Measurements from ENCODE around the gene CALHM6. TPM values are rescaled to one million over a fixed set of nuclear protein-coding genes. Genes with fewer than 3 reads are reported as not detected.

Gene CALHM6
- total and polyA plus RNA-seq, 4 donors: 2.0 to 22.4 (median 6.2) TPM

GRCh38 chr6:116485559-116486184, 24.5 kb downstream of the CALHM6 start:
- Histone ChIP-seq H3K27me3 (ENCODE audit: control insufficient read depth in 4 of 4, insufficient read depth in 4 of 4, low read length in 3 of 4) (no peaks in the 10 kb centered on the region), H3K9me3 (ENCODE audit: control insufficient read depth in 4 of 4, low read length in 3 of 4) (no peaks in the 10 kb centered on the region), H3K9ac (ENCODE audit: low read depth in 1 of 2, low read length in 2 of 2) (no peak overlapping the region), H3K4me3 (ENCODE audit: low read depth in 1 of 3, low read length in 3 of 3) (no peak overlapping the region), H3K36me3 (ENCODE audit: control insufficient read depth in 4 of 4, insufficient read depth in 3 of 4, low read depth in 1 of 4, low read length in 3 of 4) (no peaks in the 10 kb centered on the region), H3K4me1 (ENCODE audit: control insufficient read depth in 4 of 4, insufficient read depth in 4 of 4, low read length in 3 of 4) (no peaks in the 10 kb centered on the region), H3K27ac (ENCODE audit: low read depth in 1 of 2, low read length in 2 of 2) (no peak overlapping the region)
- WGBS: 77% methylated on average over 5 of the region's 5 CpGs
- DNase-seq (ENCODE audit: low spot score): no peak
- TF ChIP-seq, protein P1, sequence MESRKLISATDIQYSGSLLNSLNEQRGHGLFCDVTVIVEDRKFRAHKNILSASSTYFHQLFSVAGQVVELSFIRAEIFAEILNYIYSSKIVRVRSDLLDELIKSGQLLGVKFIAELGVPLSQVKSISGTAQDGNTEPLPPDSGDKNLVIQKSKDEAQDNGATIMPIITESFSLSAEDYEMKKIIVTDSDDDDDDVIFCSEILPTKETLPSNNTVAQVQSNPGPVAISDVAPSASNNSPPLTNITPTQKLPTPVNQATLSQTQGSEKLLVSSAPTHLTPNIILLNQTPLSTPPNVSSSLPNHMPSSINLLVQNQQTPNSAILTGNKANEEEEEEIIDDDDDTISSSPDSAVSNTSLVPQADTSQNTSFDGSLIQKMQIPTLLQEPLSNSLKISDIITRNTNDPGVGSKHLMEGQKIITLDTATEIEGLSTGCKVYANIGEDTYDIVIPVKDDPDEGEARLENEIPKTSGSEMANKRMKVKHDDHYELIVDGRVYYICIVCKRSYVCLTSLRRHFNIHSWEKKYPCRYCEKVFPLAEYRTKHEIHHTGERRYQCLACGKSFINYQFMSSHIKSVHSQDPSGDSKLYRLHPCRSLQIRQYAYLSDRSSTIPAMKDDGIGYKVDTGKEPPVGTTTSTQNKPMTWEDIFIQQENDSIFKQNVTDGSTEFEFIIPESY (IDR thresholded peaks at IDR 0.05): no peak
- TF ChIP-seq RAD21 (IDR thresholded peaks at IDR 0.05): no peak
- TF ChIP-seq HNF4G (IDR thresholded peaks at IDR 0.05): no peak
- TF ChIP-seq JUND (IDR thresholded peaks at IDR 0.05): no peak

GRCh38 chr6:116491610-116492330, 30.6 kb downstream of the CALHM6 start:
- Histone ChIP-seq H3K36me3 (ENCODE audit: control insufficient read depth in 4 of 4, insufficient read depth in 3 of 4, low read depth in 1 of 4, low read length in 3 of 4) (no peaks in the 10 kb centered on the region), H3K4me3 (ENCODE audit: low read depth in 1 of 3, low read length in 3 of 3) (no peak overlapping the region), H3K9me3 (ENCODE audit: control insufficient read depth in 4 of 4, low read length in 3 of 4) (no peaks in the 10 kb centered on the region), H3K9ac (ENCODE audit: low read depth in 1 of 2, low read length in 2 of 2) (no peak overlapping the region), H3K27me3 (ENCODE audit: control insufficient read depth in 4 of 4, insufficient read depth in 4 of 4, low read length in 3 of 4) (no peaks in the 10 kb centered on the region), H3K4me1 (ENCODE audit: control insufficient read depth in 4 of 4, insufficient read depth in 4 of 4, low read length in 3 of 4) (no peaks in the 10 kb centered on the region), H3K27ac (ENCODE audit: low read depth in 1 of 2, low read length in 2 of 2) (no peak overlapping the region)
- DNase-seq (ENCODE audit: low spot score): no peak
- 85% methylated on average over 1 of the region's 1 CpG for WGBS
- no peak for TF ChIP-seq SP1 (IDR thresholded peaks at IDR 0.05)
- TF ChIP-seq HNF4G (IDR thresholded peaks at IDR 0.05): no peak
- TF ChIP-seq RAD21 (IDR thresholded peaks at IDR 0.05): no peak
- TF ChIP-seq FOXA2 (IDR thresholded peaks at IDR 0.05): no peak
- TF ChIP-seq RXRA (IDR thresholded peaks at IDR 0.05): no peak
- TF ChIP-seq, protein P1 (IDR thresholded peaks at IDR 0.05): no peak
- no peak for TF ChIP-seq GABPA (IDR thresholded peaks at IDR 0.05 in 1 of 2, conservative IDR thresholded peaks at IDR 0.05 in 1 of 2)
- TF ChIP-seq JUND (IDR thresholded peaks at IDR 0.05): no peak
- TF ChIP-seq NR2F2 (IDR thresholded peaks at IDR 0.05): no peak
- no peak for TF ChIP-seq FOXA1 (IDR thresholded peaks at IDR 0.05)
- no peak for TF ChIP-seq TAF1 (conservative IDR thresholded peaks at IDR 0.05)
- no peak for TF ChIP-seq REST (IDR thresholded peaks at IDR 0.05)
- TF ChIP-seq EGR1 (IDR thresholded peaks at IDR 0.05; ENCODE audit: low read depth in 2 of 2): no peak
- no peak for TF ChIP-seq HNF4A (conservative IDR thresholded peaks at IDR 0.05)
- TF ChIP-seq, protein P2, sequence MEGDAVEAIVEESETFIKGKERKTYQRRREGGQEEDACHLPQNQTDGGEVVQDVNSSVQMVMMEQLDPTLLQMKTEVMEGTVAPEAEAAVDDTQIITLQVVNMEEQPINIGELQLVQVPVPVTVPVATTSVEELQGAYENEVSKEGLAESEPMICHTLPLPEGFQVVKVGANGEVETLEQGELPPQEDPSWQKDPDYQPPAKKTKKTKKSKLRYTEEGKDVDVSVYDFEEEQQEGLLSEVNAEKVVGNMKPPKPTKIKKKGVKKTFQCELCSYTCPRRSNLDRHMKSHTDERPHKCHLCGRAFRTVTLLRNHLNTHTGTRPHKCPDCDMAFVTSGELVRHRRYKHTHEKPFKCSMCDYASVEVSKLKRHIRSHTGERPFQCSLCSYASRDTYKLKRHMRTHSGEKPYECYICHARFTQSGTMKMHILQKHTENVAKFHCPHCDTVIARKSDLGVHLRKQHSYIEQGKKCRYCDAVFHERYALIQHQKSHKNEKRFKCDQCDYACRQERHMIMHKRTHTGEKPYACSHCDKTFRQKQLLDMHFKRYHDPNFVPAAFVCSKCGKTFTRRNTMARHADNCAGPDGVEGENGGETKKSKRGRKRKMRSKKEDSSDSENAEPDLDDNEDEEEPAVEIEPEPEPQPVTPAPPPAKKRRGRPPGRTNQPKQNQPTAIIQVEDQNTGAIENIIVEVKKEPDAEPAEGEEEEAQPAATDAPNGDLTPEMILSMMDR (IDR thresholded peaks at IDR 0.05; ENCODE audit: low read depth, low read length, missing input control): no peak
- TF ChIP-seq YY1 (IDR thresholded peaks at IDR 0.05): no peak
- TF ChIP-seq, protein P3, sequence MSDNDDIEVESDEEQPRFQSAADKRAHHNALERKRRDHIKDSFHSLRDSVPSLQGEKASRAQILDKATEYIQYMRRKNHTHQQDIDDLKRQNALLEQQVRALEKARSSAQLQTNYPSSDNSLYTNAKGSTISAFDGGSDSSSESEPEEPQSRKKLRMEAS (IDR thresholded peaks at IDR 0.05): no peak

Measured in liver (tissue), 9 donors.